C4-2B (cell line): ENCODE data around the gene KCNK15.

Source experiments
- H3K27ac ChIP-seq: fragments of 450-650 bp; 2 replicates; pipeline ENCODE4 v1.5.1; 2017
- ZFX ChIP-seq: fragments of 450-650 bp; IDR thresholded peaks from 2 replicates; pipeline ENCODE4 v1.6.1; 2017
- TF ChIP-seq, protein P1 (sequence below): fragments of 450-650 bp; conservative IDR thresholded peaks from 2 replicates; pipeline ENCODE4 v1.5.1; 2017; ENCODE audit warnings: mild to moderate bottlenecking

The KCNK15 gene

DNA sequence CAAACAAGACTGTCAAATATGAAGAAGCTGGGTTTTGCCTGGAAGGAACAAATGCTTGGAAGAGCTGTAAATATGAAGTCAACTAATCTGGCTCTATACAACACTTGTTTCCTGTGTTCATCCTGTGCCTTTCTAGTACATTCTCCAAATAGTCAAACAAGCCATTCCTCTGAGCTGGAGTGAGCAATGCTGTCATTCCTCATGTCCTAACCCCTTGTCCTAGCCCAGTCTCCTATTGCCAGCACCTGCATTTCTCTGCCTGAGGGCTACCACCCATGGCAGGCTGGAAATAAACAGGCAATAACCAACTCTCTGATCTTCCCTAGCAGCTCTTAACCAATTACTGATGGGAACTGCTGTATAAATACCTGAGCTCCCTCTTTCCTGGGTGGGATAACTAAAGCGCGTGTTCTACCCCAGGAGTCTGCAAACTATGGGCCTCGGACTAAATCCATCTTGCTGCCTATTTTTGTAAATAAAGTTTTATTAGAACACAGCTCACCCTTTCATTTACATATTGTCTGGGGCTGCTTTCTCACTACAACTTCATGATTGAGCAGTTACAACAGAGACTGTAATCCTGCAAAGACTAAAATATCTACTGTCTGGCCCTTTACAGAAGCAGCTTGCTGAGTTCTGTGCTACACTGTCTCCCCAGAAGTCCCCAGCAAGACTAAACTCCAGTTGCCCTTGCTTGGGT is 51.2 kb downstream of the KCNK15 start:
- no peak overlapping the region for H3K27ac ChIP-seq
- no peak for TF ChIP-seq ZFX
- TF ChIP-seq, protein P1, sequence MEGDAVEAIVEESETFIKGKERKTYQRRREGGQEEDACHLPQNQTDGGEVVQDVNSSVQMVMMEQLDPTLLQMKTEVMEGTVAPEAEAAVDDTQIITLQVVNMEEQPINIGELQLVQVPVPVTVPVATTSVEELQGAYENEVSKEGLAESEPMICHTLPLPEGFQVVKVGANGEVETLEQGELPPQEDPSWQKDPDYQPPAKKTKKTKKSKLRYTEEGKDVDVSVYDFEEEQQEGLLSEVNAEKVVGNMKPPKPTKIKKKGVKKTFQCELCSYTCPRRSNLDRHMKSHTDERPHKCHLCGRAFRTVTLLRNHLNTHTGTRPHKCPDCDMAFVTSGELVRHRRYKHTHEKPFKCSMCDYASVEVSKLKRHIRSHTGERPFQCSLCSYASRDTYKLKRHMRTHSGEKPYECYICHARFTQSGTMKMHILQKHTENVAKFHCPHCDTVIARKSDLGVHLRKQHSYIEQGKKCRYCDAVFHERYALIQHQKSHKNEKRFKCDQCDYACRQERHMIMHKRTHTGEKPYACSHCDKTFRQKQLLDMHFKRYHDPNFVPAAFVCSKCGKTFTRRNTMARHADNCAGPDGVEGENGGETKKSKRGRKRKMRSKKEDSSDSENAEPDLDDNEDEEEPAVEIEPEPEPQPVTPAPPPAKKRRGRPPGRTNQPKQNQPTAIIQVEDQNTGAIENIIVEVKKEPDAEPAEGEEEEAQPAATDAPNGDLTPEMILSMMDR = no peak

DNA sequence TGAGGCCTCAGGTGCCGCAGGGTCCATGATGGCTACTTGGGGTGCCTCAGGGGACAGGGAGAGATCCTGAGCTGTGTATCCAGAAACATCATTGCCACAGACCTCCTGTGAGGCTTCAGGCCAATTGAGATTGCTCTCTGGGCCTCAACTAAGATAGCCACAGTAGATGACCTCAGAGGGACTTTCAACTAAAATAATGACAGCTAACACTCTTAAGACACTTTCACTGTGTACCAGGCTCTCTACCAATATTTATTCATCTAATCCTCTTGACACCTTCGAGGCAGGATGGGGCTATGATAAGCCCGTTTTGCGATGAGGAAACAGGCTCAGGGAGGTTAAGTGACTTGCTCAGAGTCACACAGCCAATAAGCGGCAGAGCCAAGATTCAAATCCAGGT is 54.0 kb downstream of the KCNK15 start:
- H3K27ac ChIP-seq = no peak overlapping the region
- TF ChIP-seq, protein P1 = no peak
- no peak for TF ChIP-seq ZFX

DNA sequence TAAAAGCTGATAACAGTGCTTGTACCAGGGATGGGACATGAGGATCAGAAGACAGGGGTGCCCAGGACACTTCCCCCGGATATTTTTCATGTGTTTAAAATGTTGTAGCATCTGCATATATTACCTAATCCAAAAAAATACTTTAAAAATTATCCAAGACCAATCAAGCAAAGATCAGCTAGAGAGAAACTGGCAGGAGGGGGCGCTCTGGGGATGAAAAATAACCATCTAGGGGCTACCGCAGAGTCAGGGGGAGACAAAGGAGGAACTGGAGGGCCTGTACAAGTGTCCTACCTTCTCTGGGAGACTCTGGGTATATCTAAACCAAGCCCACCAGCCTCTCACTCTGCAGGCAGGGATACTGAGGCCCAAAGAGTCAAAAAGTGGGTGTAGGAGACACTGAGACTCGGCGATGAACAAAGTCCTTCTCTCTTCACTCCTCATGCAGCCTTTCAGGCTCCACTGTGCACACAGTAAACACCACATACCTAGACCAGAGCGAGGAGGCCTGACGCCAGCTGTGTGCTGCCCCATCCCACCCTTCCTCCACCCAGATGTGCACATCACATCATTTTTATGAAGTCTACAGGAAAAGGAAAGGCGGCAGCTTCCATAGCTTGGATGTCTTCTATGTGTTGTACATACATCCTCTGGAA is 54.9 kb downstream of the KCNK15 start:
- TF ChIP-seq, protein P1 = peak; percentile 33
- no peak for TF ChIP-seq ZFX
- no peak overlapping the region for H3K27ac ChIP-seq
